GM12878 (cell line): ENCODE measurements around the gene DENND1C. TPM values are rescaled to one million over a fixed set of nuclear protein-coding genes. Genes with fewer than 3 reads are reported as not detected.
A peak's percentile ranks its signal among the peaks of the same experiment; 100 is the strongest.

Experiments
- ATF7 ChIP-seq: fragments of 450-650 bp; IDR thresholded peaks from 2 replicates; pipeline ENCODE4 v1.6.1; 2016; ENCODE audit warnings: low read depth, mild to moderate bottlenecking
- BCL11A ChIP-seq: IDR thresholded peaks from 2 replicates; pipeline ENCODE4 v1.6.1; 2011; ENCODE audit warnings: low read depth, low read length
- BRCA1 ChIP-seq: IDR thresholded peaks from 2 replicates; pipeline ENCODE4 v1.6.1; 2011; ENCODE audit warnings: low read depth, low read length, improper control_type of control experiment
- EGR1 ChIP-seq, 2 experiments: IDR thresholded peaks; 1 replicate in 1 of 2; 2 replicates in 1 of 2; pipeline ENCODE4 v1.6.1; 2011 to 2012; ENCODE audit warnings: low read depth in 2 of 2, low read length in 2 of 2, borderline replicate concordance in 1 of 2, mild to moderate bottlenecking in 1 of 2, moderate library complexity in 1 of 2
- FOXM1 ChIP-seq: IDR thresholded peaks from 2 replicates; pipeline ENCODE4 v1.6.1; 2012; ENCODE audit warnings: low read depth, mild to moderate bottlenecking, inconsistent platforms, low read length, moderate library complexity
- HDGF ChIP-seq: fragments of 450-650 bp; IDR thresholded peaks from 2 replicates; pipeline ENCODE4 v1.6.1; 2016; ENCODE audit warnings: antibody characterized with exemption
- RAD51 ChIP-seq: fragments of 450-650 bp; IDR thresholded peaks from 2 replicates; pipeline ENCODE4 v1.6.1; 2016; ENCODE audit warnings: moderate library complexity, mild to moderate bottlenecking, inconsistent platforms
- RBBP5 ChIP-seq: fragments of 200-600 bp; sonication (generic); conservative IDR thresholded peaks from 2 replicates; pipeline ENCODE4 v1.6.1; 2016
- RCOR1 ChIP-seq: conservative IDR thresholded peaks from 2 replicates; pipeline ENCODE4 v1.6.1; 2012; ENCODE audit warnings: low read depth, low read length, improper control_type of control experiment
- RELA ChIP-seq: fragments of 450-650 bp; IDR thresholded peaks from 2 replicates; pipeline ENCODE4 v1.8.0; 2014; ENCODE audit warnings: borderline replicate concordance; ENCODE audit not compliant: partially characterized antibody
- RUNX3 ChIP-seq: IDR thresholded peaks from 2 replicates; pipeline ENCODE4 v1.6.1; 2012; ENCODE audit warnings: low read length, inconsistent platforms
- SKIL ChIP-seq: fragments of 450-650 bp; IDR thresholded peaks from 2 replicates; pipeline ENCODE4 v1.6.1; 2017; ENCODE audit warnings: mild to moderate bottlenecking, low read depth, inconsistent platforms; ENCODE audit not compliant: poor library complexity, severe bottlenecking
- TARDBP ChIP-seq: IDR thresholded peaks from 2 replicates; pipeline ENCODE4 v1.6.1; 2016; ENCODE audit warnings: borderline replicate concordance
- USF1 ChIP-seq: IDR thresholded peaks from 2 replicates; pipeline ENCODE4 v1.6.1; 2011; ENCODE audit warnings: borderline replicate concordance, low read depth, mild to moderate bottlenecking, moderate library complexity, mixed read lengths, low read length; ENCODE audit not compliant: insufficient read depth; ENCODE audit errors: extremely low read length
- USF2 ChIP-seq: IDR thresholded peaks from 2 replicates; pipeline ENCODE4 v1.6.1; 2011; ENCODE audit warnings: low read depth, low read length, improper control_type of control experiment, borderline replicate concordance
- ZBED1 ChIP-seq: IDR thresholded peaks from 2 replicates; pipeline ENCODE4 v1.6.1; 2016; ENCODE audit warnings: borderline replicate concordance
- polyA plus RNA-seq, 11 experiments: library from polyadenylated mRNA; depleted of rRNA in 4 of 11; unstranded in 6 of 11; stranded (reverse) in 5 of 11; fragments of >200 nt; fragmentation: Nextera tagmentation in 4 of 11; fragmentation: Illumina TruSeq in 1 of 11; extraction: Ambion mirVana in 4 of 11; extraction: Trizol in 1 of 11; gene quantifications; 1 replicate in 1 of 11; 2 replicates in 10 of 11; pipeline versions ENCODE4 v1.2.1 to v1.2.3, GENCODE V29; 2011 to 2016; ENCODE audit warnings: inconsistent platforms in 2 of 11, missing spikeins in 2 of 11, low read depth in 1 of 11
- total RNA-seq, 4 experiments: library from RNA; depleted of rRNA in 3 of 4; stranded (reverse); fragments of >200 nt in 3 of 4; fragmentation: Illumina TruSeq in 1 of 4; extraction: Trizol in 1 of 4; gene quantifications; 2 replicates each; pipeline versions ENCODE4 v1.2.1 to v1.2.3, GENCODE V29; 2013 to 2021
- TF ChIP-seq, protein P1 (sequence below): fragments of 450-650 bp; IDR thresholded peaks from 2 replicates; pipeline ENCODE4 v1.6.1; 2016; ENCODE audit warnings: mild to moderate bottlenecking, moderate library complexity, borderline replicate concordance
- TF ChIP-seq, protein P2 (sequence below): fragments of 150-350 bp; IDR thresholded peaks from 2 replicates; pipeline ENCODE4 v1.6.1; 2016; ENCODE audit warnings: low read depth, low read length

DENND1C gene
- total and polyA plus RNA-seq, 10 of the 15 experiments (the other 5 are each of a cell fraction or from before 2014, with no cell fraction given): 2.4 to 54.3 (median 32.7) TPM

GRCh38 chr19:6424939-6425731, 56.5 kb downstream of the DENND1C start (continued):
- TF ChIP-seq, protein P1, sequence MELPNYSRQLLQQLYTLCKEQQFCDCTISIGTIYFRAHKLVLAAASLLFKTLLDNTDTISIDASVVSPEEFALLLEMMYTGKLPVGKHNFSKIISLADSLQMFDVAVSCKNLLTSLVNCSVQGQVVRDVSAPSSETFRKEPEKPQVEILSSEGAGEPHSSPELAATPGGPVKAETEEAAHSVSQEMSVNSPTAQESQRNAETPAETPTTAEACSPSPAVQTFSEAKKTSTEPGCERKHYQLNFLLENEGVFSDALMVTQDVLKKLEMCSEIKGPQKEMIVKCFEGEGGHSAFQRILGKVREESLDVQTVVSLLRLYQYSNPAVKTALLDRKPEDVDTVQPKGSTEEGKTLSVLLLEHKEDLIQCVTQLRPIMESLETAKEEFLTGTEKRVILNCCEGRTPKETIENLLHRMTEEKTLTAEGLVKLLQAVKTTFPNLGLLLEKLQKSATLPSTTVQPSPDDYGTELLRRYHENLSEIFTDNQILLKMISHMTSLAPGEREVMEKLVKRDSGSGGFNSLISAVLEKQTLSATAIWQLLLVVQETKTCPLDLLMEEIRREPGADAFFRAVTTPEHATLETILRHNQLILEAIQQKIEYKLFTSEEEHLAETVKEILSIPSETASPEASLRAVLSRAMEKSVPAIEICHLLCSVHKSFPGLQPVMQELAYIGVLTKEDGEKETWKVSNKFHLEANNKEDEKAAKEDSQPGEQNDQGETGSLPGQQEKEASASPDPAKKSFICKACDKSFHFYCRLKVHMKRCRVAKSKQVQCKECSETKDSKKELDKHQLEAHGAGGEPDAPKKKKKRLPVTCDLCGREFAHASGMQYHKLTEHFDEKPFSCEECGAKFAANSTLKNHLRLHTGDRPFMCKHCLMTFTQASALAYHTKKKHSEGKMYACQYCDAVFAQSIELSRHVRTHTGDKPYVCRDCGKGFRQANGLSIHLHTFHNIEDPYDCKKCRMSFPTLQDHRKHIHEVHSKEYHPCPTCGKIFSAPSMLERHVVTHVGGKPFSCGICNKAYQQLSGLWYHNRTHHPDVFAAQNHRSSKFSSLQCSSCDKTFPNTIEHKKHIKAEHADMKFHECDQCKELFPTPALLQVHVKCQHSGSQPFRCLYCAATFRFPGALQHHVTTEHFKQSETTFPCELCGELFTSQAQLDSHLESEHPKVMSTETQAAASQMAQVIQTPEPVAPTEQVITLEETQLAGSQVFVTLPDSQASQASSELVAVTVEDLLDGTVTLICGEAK: peak; percentile 71; the same call in 1 of the 2 replicates
- TF ChIP-seq ZBED1: no peak
- TF ChIP-seq ATF7: peak; percentile 91
- TF ChIP-seq, protein P2, sequence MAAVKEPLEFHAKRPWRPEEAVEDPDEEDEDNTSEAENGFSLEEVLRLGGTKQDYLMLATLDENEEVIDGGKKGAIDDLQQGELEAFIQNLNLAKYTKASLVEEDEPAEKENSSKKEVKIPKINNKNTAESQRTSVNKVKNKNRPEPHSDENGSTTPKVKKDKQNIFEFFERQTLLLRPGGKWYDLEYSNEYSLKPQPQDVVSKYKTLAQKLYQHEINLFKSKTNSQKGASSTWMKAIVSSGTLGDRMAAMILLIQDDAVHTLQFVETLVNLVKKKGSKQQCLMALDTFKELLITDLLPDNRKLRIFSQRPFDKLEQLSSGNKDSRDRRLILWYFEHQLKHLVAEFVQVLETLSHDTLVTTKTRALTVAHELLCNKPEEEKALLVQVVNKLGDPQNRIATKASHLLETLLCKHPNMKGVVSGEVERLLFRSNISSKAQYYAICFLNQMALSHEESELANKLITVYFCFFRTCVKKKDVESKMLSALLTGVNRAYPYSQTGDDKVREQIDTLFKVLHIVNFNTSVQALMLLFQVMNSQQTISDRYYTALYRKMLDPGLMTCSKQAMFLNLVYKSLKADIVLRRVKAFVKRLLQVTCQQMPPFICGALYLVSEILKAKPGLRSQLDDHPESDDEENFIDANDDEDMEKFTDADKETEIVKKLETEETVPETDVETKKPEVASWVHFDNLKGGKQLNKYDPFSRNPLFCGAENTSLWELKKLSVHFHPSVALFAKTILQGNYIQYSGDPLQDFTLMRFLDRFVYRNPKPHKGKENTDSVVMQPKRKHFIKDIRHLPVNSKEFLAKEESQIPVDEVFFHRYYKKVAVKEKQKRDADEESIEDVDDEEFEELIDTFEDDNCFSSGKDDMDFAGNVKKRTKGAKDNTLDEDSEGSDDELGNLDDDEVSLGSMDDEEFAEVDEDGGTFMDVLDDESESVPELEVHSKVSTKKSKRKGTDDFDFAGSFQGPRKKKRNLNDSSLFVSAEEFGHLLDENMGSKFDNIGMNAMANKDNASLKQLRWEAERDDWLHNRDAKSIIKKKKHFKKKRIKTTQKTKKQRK: peak; percentile 98
- no peak for TF ChIP-seq RCOR1
- TF ChIP-seq BRCA1: peak; percentile 39; the same call in 1 of the 2 replicates
- TF ChIP-seq USF2: peak; percentile 85
- TF ChIP-seq USF1: peak; percentile 88
- TF ChIP-seq RBBP5: no peak
- no peak for TF ChIP-seq BCL11A
- no peak; the same call in 1 of the 2 replicates for TF ChIP-seq FOXM1
- TF ChIP-seq RUNX3: peak; percentile 79
- TF ChIP-seq RAD51: peak; percentile 98
- peak; percentile 78; the same call in 1 of the 2 replicates for TF ChIP-seq TARDBP
- peak; percentile 100 for TF ChIP-seq SKIL
- TF ChIP-seq HDGF: peak; percentile 91
- TF ChIP-seq RELA: no peak
- peak in 1 of 2 experiments; percentile 80; a peak in 2 of 3 replicates for TF ChIP-seq EGR1 (IDR thresholded peaks at IDR 0.05; ENCODE audit: borderline replicate concordance in 1 of 2, low read depth in 2 of 2, low read length in 2 of 2)
